Measurements from ENCODE around the gene RELCH.

The RELCH gene

DNA sequence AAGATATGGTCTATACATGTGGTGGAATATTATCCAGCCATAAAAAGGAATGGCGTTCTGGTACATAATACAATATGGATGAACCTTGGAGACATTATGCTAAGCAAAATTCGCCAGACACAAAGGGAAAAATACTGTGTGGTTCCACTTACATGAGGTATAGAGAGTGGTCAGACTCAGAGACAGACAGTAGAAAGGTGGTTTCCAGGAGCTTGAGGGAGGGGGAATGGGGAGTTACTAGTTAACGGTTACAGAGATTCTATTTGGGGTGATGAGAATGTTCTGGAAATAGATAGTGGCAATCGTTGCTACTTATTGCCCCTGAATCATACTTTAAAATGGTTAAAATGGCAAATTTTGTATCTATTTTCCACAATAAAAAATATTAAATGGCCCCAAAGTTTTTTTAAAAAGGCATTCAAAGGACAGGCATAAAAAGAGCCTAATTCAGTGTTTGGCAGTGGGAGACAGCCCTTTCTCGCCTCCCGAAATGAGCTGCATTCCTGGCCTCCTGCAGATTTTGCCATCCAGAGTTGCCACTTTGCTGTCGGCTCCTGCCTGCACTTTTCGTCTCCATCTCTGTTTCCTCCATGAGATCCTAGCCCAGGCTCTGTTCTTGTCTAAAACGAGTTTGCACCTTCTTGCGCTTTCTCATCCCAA is 151.5 kb downstream of the RELCH start:
- DNase-seq (ENCODE audit: low read depth in 2 of 2) = no peak

DNA sequence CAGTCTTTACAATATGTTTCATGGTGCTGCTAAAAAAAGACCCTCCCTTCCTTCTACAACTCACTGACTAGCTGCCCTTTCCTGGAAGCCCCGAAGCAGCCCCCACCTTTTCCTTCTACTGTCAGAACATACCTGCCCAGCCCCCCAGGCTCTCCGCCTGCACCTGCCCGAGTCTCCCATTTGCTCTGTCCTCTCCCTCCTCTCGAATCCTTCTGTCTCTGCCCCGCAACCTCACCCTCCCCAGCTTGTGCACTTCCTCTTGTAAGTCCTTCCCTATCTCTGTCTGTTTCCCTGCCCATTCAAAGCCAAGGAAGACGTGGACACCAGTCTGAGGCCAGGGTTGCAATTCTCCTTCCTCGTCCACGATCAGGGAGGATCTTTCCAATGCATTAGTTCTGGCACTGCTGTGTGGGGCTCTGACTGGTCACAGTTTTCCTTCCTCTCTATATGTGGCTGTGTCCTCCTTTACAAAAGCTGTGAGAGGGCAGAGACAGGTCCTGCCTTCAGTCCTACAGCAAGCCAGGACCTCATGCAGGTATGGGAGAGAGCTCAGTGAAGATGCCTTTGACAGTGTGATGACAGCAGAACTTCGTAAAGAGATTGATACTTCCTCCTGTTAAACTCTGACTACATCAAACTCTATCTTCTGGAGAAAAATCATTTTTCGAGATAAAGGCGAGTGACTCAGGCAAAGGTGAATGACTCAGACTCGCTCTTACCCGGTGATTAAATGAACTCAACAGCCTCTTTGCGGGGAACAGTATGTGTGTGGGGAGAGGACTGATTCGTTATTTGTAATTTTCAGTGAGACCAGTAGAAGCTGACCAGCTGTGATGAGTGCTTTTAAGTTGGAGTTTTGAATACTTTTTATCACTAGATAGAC is 152.3 kb downstream of the RELCH start:
- DNase-seq (ENCODE audit: low read depth in 2 of 2) = no peak

DNA sequence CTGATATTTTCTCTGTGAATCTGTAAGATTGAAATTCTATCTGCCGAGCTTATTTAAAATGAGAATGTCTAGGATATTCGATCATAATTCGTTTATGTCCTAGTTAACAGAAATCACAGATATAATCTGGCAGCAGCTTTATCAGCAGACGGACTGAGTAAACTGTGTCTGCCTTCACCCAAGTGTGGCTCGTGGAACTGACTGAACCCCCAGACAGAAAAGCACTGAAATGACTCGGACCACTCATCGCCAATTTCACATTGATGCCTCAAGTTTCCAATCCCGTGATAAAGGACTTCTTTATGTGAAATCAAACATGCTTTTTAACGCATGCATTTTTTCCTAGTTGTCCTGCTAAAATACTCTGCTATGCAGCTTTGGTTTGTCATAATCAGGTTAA is 153.9 kb downstream of the RELCH start:
- DNase-seq (ENCODE audit: low read depth in 2 of 2) = no peak

DNA sequence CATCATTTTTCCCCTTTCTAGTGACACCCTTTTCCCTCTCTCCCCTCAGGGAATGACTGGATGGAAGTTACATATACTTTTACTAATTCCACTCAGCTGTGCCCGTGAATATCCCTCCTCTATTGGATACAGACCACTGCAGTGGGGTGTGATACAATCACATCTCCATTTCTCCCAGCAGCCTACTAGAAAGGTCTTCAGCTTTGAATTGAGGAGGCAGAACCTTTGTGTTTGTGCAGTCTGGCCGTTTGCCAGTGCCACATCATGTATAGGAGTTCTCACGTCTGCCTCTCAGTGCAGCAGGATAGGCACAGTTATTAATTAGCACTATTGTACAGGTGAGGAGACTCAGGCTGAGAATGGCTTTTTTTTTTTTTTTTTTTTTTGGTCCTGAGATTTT is 154.4 kb downstream of the RELCH start:
- no peak for DNase-seq (ENCODE audit: low read depth in 2 of 2)

DNA sequence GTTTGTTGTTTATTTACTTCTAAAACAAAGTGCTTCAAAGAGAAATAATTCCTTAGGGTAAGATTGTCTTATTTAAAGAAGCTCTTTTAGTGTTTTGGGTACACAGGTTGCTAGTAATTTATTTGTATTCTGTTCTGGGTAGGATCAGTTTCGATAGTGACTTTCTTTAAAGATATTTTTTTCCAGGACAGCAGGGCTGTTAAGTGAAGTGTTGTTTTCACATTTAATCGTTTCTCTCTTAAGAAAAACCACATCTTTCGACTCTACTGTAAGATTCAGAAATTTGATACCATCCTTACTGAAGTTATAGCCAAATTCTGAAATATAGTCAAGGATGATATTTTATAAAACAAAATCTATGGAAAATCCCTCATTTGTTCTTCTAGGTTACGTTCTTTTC is 155.8 kb downstream of the RELCH start:
- DNase-seq (ENCODE audit: low read depth in 2 of 2) = no peak

DNA sequence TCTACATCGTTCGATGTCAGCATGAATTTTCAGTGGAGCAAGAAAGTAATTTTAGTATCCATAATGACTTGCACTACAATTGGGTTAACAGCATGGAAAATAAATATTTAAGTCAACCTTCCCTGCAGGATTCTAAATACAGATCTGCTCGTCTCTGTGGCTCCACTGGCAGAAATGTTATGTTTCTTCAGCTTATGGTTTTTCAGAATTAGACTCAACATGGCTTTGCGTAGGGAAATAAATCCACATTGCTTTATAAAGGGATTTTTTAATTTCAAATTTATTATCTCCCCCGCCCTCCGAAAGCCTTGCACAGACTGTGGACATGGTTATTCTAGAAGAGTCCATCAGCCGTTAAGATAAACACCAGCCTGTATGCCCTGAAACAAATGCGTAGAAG is 156.3 kb downstream of the RELCH start:
- DNase-seq (ENCODE audit: low read depth in 2 of 2) = no peak

DNA sequence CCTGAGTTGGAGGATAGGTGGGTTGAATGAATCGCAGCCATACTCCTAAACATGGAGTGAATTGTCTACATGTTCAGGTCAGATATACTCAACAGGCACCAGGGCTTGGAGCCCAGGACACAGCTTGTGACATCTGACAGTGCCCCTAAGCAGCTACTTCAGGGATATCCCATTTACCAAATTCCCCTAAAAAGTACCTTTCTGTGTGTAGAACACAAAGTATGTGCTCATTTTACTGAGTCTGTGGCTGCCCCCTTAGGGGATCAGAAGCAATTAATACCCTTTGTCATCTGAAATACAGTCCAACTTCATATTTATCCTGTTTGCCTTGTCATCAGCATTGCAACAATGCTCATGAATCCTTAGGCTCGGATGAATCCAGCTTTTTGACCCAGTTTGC is 158.9 kb downstream of the RELCH start:
- DNase-seq (ENCODE audit: low read depth in 2 of 2) = no peak

DNA sequence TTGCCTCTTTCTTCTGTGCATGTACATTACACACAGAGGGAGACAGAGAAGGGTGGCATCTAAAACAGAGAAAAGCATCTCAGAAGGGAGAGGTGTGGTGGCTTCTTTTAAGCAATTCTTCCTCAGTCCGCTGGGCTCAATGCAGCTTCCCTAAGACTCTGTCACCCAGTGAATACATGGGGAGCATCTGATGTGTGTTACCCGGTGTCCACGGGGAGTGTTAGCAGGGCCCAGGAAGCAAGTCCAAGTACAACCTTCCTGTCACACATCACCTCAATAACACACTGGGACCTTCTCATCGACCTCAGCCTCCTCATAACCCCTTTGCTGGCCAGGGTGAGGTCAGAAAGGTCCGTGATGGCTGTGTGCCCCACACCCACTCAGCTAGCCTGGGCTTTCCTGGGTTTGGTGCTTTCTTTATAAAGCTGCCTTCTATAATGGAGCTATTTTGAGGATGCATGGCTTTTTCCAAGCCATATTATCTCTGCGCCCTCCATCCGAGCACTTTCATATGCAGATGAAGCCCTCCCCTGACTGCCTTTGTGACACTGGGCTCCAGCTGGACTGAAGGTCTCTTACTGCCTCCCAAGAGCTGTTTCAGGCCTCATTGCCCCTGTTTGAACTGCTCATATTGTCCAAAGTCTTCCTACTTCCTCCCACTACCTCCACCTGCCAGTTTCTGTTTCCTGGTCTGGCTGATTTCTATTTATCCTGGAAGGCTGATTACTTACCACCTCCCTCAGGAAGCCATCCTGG is 159.5 kb downstream of the RELCH start:
- no peak for DNase-seq (ENCODE audit: low read depth in 2 of 2)

DNA sequence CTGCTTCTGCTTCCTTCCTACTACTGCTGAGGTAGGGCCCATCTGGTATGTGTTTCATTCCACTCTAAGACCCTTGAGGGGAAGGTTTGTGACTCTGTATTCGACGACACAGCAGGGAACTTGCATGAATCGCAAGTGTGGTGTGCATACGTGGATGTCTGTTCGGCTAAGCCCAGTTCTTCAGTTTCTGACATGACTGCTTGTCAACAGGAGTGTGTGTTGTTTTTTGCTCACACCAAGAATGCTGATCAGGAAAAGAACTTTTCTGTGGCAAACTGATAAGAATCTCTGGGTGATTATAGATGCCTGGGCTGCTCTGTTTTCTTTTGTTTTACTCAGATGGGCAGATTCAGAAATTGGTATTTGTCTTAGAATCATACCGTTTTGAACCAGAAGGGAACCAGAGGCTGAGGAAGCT is 160.0 kb downstream of the RELCH start:
- DNase-seq (ENCODE audit: low read depth in 2 of 2) = no peak

DNA sequence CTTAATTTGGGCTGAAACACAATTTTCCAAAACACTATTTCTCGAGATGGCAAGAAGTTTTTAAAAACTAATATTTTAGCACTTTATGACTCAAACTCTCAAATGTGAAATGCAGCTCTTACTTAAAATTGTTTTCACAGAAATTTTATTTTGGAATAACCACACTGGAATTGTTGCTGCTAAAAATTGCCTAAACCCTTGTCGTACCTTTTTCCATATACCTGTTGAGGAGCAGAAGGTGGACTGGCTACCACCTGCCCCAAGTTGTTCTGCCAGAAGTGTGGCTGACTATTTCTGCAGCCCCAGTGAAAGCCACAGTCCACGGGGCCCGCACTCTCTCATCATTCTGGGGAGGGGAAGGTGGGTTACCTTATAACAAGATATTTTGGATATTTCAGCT is 161.4 kb downstream of the RELCH start:
- no peak for DNase-seq (ENCODE audit: low read depth in 2 of 2)

DNA sequence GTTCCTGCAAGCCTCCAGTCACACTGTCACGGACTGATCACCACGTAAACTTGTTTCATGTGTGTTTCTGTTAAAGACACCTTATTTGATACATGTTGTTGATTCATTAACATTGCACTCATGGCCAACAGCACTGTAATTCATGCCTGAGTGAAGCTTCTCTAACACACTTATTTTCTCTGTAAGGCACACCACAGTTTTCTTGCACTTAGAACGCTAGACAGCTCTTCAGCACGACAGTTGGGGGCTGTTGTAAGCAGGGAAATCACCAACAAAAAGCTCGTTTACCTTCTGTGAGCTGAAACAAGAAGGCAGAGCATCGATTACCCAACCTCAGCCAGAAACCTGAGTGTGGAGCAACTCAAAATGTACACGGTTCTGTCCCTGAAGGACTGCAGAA is 166.1 kb downstream of the RELCH start:
- no peak for DNase-seq (ENCODE audit: low read depth in 2 of 2)

DNA sequence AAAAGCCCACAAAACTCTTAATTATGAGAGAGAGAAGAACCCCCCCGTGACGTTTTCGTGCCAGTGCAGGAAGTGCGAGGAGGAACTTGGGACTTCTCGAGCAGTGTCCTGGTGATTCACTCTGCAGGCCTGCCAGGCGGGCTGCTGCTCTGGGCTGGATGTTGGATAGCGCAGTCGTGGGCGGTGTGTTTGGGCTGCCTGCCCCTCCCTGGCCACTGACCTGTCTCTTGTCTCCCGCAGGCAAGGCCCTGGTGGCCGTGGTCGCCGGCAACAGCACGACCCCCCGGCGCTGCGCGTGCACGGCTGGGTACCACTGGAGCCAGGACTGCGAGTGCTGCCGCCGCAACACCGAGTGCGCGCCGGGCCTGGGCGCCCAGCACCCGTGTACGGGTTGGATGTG is 167.1 kb downstream of the RELCH start:
- DNase-seq (ENCODE audit: low read depth in 2 of 2) = no peak

DNA sequence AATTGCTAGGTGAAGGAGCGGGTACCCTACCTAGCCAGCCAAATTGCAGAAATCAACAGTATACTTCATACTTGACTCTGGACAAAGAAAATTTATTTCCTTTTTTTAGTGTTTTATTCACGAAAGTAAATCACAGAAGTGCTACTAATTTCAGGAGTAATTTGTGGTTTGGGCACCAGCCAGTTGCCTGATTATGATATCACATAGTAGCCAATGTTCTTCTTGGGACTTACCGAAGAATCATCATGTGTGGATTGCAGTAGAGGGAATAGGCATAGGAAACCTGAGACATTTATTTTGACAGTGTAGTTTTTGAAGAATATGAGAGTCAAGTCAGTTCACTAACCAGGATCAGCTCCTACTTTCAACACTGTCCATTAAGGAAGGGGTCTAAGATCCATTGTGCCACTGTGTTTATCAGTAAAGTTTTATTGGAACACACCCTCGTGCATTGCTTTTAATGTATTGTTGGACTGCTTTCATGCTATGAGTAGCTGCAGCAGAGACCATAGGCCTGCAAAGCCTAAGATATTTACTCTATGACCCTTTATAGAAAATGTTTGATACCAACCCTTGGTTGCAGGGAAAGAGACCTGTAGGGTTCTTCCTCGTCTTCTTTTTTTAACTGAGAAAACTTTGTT is 170.1 kb downstream of the RELCH start:
- DNase-seq (ENCODE audit: low read depth in 2 of 2) = no peak

Measured in stimulated activated CD4-positive, alpha-beta T cell treated with anti-CD3 and anti-CD28 coated beads, Interleukin-4, amount 100 ng/mL, for 48 hours (primary cell).